GM12878 (cell line): ENCODE data around the gene CMTR2.

Source experiments
- CTCF ChIP-seq, 3 experiments: IDR thresholded peaks in 2 of 3; conservative IDR thresholded peaks in 1 of 3; 2 replicates each; pipeline ENCODE4 v1.5.1; 2011; ENCODE audit warnings: low read depth in 3 of 3, low read length in 3 of 3, mild to moderate bottlenecking in 3 of 3, control low read depth in 2 of 3, moderate library complexity in 2 of 3, inconsistent platforms in 1 of 3, mixed read lengths in 1 of 3; ENCODE audit not compliant: control insufficient read depth in 2 of 3, insufficient read depth in 1 of 3; ENCODE audit errors: extremely low read depth in 1 of 3
- ESRRA ChIP-seq: IDR thresholded peaks from 2 replicates; pipeline ENCODE4 v1.6.1; 2012; ENCODE audit warnings: mild to moderate bottlenecking, low read length, improper control_type of control experiment
- POLR2A ChIP-seq: IDR thresholded peaks from 2 replicates; pipeline ENCODE4 v1.6.1; 2011; ENCODE audit warnings: low read depth, mild to moderate bottlenecking, low read length
- RELA ChIP-seq: fragments of 450-650 bp; IDR thresholded peaks from 2 replicates; pipeline ENCODE4 v1.8.0; 2014; ENCODE audit warnings: borderline replicate concordance; ENCODE audit not compliant: partially characterized antibody
- SUZ12 ChIP-seq: fragments of 200-600 bp; sonication (generic); IDR thresholded peaks from one replicate; pipeline ENCODE4 v1.6.1; 2018; ENCODE audit warnings: antibody characterized with exemption, mild to moderate bottlenecking; ENCODE audit not compliant: unreplicated experiment
- TCF12 ChIP-seq: IDR thresholded peaks from 2 replicates; pipeline ENCODE4 v1.6.1; 2011; ENCODE audit warnings: low read depth, mild to moderate bottlenecking, low read length
- TF ChIP-seq, protein P1 (sequence below): IDR thresholded peaks from 2 replicates; pipeline ENCODE4 v1.6.1; 2011; ENCODE audit warnings: mild to moderate bottlenecking, low read depth, low read length, moderate library complexity; ENCODE audit not compliant: insufficient replicate concordance
- TF ChIP-seq, protein P2 (sequence below): IDR thresholded peaks from 2 replicates; pipeline ENCODE4 v1.6.1; 2012; ENCODE audit warnings: low read depth, low read length, improper control_type of control experiment

GRCh38 chr16:71259086-71259485 lies 30.1 kb downstream of the CMTR2 start:
- TF ChIP-seq RELA (no peak), POLR2A (no peak), SUZ12 (no peak), CTCF (IDR thresholded peaks at IDR 0.05 in 2 of 3, conservative IDR thresholded peaks at IDR 0.05 in 1 of 3; ENCODE audit: control insufficient read depth in 2 of 3, extremely low read depth in 1 of 3, insufficient read depth in 1 of 3, low read depth in 3 of 3, low read length in 3 of 3) (no peak), TCF12 (no peak), ESRRA (no peak)
- TF ChIP-seq, protein P1, sequence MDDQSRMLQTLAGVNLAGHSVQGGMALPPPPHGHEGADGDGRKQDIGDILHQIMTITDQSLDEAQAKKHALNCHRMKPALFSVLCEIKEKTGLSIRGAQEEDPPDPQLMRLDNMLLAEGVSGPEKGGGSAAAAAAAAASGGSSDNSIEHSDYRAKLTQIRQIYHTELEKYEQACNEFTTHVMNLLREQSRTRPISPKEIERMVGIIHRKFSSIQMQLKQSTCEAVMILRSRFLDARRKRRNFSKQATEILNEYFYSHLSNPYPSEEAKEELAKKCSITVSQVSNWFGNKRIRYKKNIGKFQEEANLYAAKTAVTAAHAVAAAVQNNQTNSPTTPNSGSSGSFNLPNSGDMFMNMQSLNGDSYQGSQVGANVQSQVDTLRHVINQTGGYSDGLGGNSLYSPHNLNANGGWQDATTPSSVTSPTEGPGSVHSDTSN, result no peak
- TF ChIP-seq, protein P2, sequence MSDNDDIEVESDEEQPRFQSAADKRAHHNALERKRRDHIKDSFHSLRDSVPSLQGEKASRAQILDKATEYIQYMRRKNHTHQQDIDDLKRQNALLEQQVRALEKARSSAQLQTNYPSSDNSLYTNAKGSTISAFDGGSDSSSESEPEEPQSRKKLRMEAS, result no peak
